Measurements from ENCODE around the gene PHLDA1. TPM values are rescaled to one million over a fixed set of nuclear protein-coding genes. Genes with fewer than 3 reads are reported as not detected.
A peak's percentile ranks its signal among the peaks of the same experiment; 100 is the strongest.

PHLDA1 gene
- polyA plus RNA-seq (ENCODE audit: insufficient read depth in 1 of 5, insufficient read length in 5 of 5, low replicate concordance in 1 of 5) = 10 to 100 TPM; 40.0 to 51.3 (median 44.0) TPM
- long read RNA-seq, donor 1, full-length matches to known transcripts = 36 of 36 reads
- long read RNA-seq, donor 1, partial matches to known transcripts = 0 of 36 reads
- long read RNA-seq, donor 1, other reads (novel, unspliced or antisense) = 0 of 36 reads
- long read RNA-seq, donor 2, full-length matches to known transcripts = 39 of 39 reads
- long read RNA-seq, donor 2, partial matches to known transcripts = 0 of 39 reads
- long read RNA-seq, donor 2, other reads (novel, unspliced or antisense) = 0 of 39 reads
- long read RNA-seq, donor 3, full-length matches to known transcripts = 28 of 28 reads
- long read RNA-seq, donor 3, partial matches to known transcripts = 0 of 28 reads
- long read RNA-seq, donor 3, other reads (novel, unspliced or antisense) = 0 of 28 reads
- long read RNA-seq, donor 4, full-length matches to known transcripts = 22 of 22 reads
- long read RNA-seq, donor 4, partial matches to known transcripts = 0 of 22 reads
- long read RNA-seq, donor 4, other reads (novel, unspliced or antisense) = 0 of 22 reads
- long read RNA-seq, donor 5, full-length matches to known transcripts = 44 of 44 reads
- long read RNA-seq, donor 5, partial matches to known transcripts = 0 of 44 reads
- long read RNA-seq, donor 5, other reads (novel, unspliced or antisense) = 0 of 44 reads
- long read RNA-seq, donor 6, full-length matches to known transcripts = 35 of 54 reads
- long read RNA-seq, donor 6, partial matches to known transcripts = 19 of 54 reads
- long read RNA-seq, donor 6, other reads (novel, unspliced or antisense) = 0 of 54 reads
- long read RNA-seq, donor 7, full-length matches to known transcripts = 23 of 23 reads
- long read RNA-seq, donor 7, partial matches to known transcripts = 0 of 23 reads
- long read RNA-seq, donor 7, other reads (novel, unspliced or antisense) = 0 of 23 reads
- long read RNA-seq, donor 8, full-length matches to known transcripts = 15 of 15 reads
- long read RNA-seq, donor 8, partial matches to known transcripts = 0 of 15 reads
- long read RNA-seq, donor 8, other reads (novel, unspliced or antisense) = 0 of 15 reads

- peak; percentile 98 for DNase-seq
These were observed at the start of gene PHLDA1 for GRCh38 chr12:76031414-76032042. Gene PHLDA1 (minus strand): TSS chr12:76031776.

GRCh38 chr12:76080729-76081415, 49.3 kb upstream of the PHLDA1 start:
- no peak for DNase-seq

GRCh38 chr12:76080017-76080728, 48.6 kb upstream of the PHLDA1 start:
- no peak for DNase-seq

- no peak for DNase-seq
These were observed 47.2 kb upstream of the PHLDA1 start for GRCh38 chr12:76078748-76079147.

GRCh38 chr12:76075448-76075847, 43.9 kb upstream of the PHLDA1 start:
- no peak for DNase-seq

GRCh38 chr12:76074701-76075336, 43.2 kb upstream of the PHLDA1 start:
- no peak for DNase-seq

GRCh38 chr12:76073561-76073960, 42.0 kb upstream of the PHLDA1 start:
- no peak for DNase-seq

GRCh38 chr12:76072568-76072967, 41.0 kb upstream of the PHLDA1 start:
- DNase-seq = no peak

GRCh38 chr12:76069339-76069738, 37.8 kb upstream of the PHLDA1 start:
- DNase-seq = no peak

- DNase-seq = no peak
These were observed 34.3 kb upstream of the PHLDA1 start for GRCh38 chr12:76065917-76066316.

GRCh38 chr12:76064904-76065303, 33.3 kb upstream of the PHLDA1 start:
- no peak for DNase-seq

GRCh38 chr12:76060111-76060510, 28.5 kb upstream of the PHLDA1 start:
- no peak for DNase-seq

- DNase-seq = no peak
These were observed 25.8 kb upstream of the PHLDA1 start for GRCh38 chr12:76057326-76057725.

- no peak for DNase-seq
These were observed 23.8 kb upstream of the PHLDA1 start for GRCh38 chr12:76055393-76055792.

- DNase-seq = no peak
These were observed 18.1 kb upstream of the PHLDA1 start for GRCh38 chr12:76049575-76050251.

GRCh38 chr12:76047742-76048141, 16.2 kb upstream of the PHLDA1 start:
- DNase-seq = no peak

GRCh38 chr12:76047060-76047459, 15.5 kb upstream of the PHLDA1 start:
- DNase-seq = no peak

- no peak for DNase-seq
These were observed 11.8 kb upstream of the PHLDA1 start for GRCh38 chr12:76043377-76043776.

GRCh38 chr12:76042147-76042546, 10.6 kb upstream of the PHLDA1 start:
- DNase-seq = no peak
